ENCODE measurements around the gene PCDHGB3.
"Not testable (repeated sequence)": the region's sequence is repeated elsewhere in the genome, so short reads cannot be mapped to it uniquely, and the experiment has no call there.

PCDHGB3 gene

GRCh38 chr5:141392429-141393198 is 22.6 kb downstream of the PCDHGB3 start, which contains the start of gene PCDHGA8:
TSS of gene PCDHGA8 (plus strand) at chr5:141392633. CDS start at chr5:141392814, 181 bp downstream.
- no peak for DNase-seq (ENCODE audit: low read depth in 2 of 2)

- DNase-seq (ENCODE audit: low read depth in 2 of 2) = no peak
These were observed 23.2 kb downstream of the PCDHGB3 start for GRCh38 chr5:141393267-141393666.

GRCh38 chr5:141394401-141395187 is 24.6 kb downstream of the PCDHGB3 start:
- not testable (repeated sequence) for DNase-seq (ENCODE audit: low read depth in 2 of 2)

- DNase-seq (ENCODE audit: low read depth in 2 of 2) = not testable (repeated sequence)
These were observed 27.9 kb downstream of the PCDHGB3 start, which contains the start of gene PCDHGB5 for GRCh38 chr5:141397756-141398551. TSS of gene PCDHGB5 (plus strand) at chr5:141397947. CDS start at chr5:141398128, 181 bp downstream.

GRCh38 chr5:141398608-141399007 is 28.6 kb downstream of the PCDHGB3 start:
- DNase-seq (ENCODE audit: low read depth in 2 of 2) = no peak

- no peak for DNase-seq (ENCODE audit: low read depth in 2 of 2)
These were observed 29.7 kb downstream of the PCDHGB3 start for GRCh38 chr5:141399555-141400258.

- no peak for DNase-seq (ENCODE audit: low read depth in 2 of 2)
These were observed 32.7 kb downstream of the PCDHGB3 start, which contains the start of gene PCDHGA9 for GRCh38 chr5:141402553-141403243. TSS of gene PCDHGA9 (plus strand) at chr5:141402778. CDS start at chr5:141402953, 175 bp downstream.

GRCh38 chr5:141403387-141403786 is 33.3 kb downstream of the PCDHGB3 start:
- DNase-seq (ENCODE audit: low read depth in 2 of 2) = no peak

GRCh38 chr5:141407790-141408505 is 37.9 kb downstream of the PCDHGB3 start, which contains the start of gene PCDHGB6:
TSS of gene PCDHGB6 (plus strand) at chr5:141408021. CDS start at chr5:141408203, 182 bp downstream.
- not testable (repeated sequence) for DNase-seq (ENCODE audit: low read depth in 2 of 2)

- no peak for DNase-seq (ENCODE audit: low read depth in 2 of 2)
These were observed 39.7 kb downstream of the PCDHGB3 start for GRCh38 chr5:141409598-141410306.

- DNase-seq (ENCODE audit: low read depth in 2 of 2) = no peak
These were observed 41.5 kb downstream of the PCDHGB3 start for GRCh38 chr5:141411575-141411974.

- DNase-seq (ENCODE audit: low read depth in 2 of 2) = peak in 1 of 2 donors; percentile 38
These were observed 43.0 kb downstream of the PCDHGB3 start, which contains the start of gene PCDHGA10 for GRCh38 chr5:141412854-141413539. TSS of gene PCDHGA10 (plus strand) at chr5:141412987. CDS start at chr5:141413176, 189 bp downstream.

GRCh38 chr5:141413540-141414069 is 43.6 kb downstream of the PCDHGB3 start:
- DNase-seq (ENCODE audit: low read depth in 2 of 2) = no peak

GRCh38 chr5:141414548-141415274 is 44.7 kb downstream of the PCDHGB3 start:
- not testable (repeated sequence) for DNase-seq (ENCODE audit: low read depth in 2 of 2)

GRCh38 chr5:141415275-141415618 is 45.2 kb downstream of the PCDHGB3 start:
- not testable (repeated sequence) for DNase-seq (ENCODE audit: low read depth in 2 of 2)

- not testable (repeated sequence) for DNase-seq (ENCODE audit: low read depth in 2 of 2)
These were observed 47.6 kb downstream of the PCDHGB3 start, which contains the start of gene PCDHGB7 for GRCh38 chr5:141417494-141418172. TSS of gene PCDHGB7 (plus strand) at chr5:141417677. CDS start at chr5:141417860, 183 bp downstream.

Data from activated CD8-positive, alpha-beta memory T cell treated with anti-CD3 and anti-CD28 coated beads for 4 hours (primary cell).